DND-41 (cell line): ENCODE data around the gene TSPEAR.

Experiments
- EZH2 ChIP-seq: IDR thresholded peaks from 3 replicates; pipeline ENCODE4 v1.6.1; 2012; ENCODE audit warnings: borderline replicate concordance, low read depth, mild to moderate bottlenecking, moderate library complexity, low read length, inconsistent platforms; ENCODE audit not compliant: severe bottlenecking
- TF ChIP-seq, protein P1 (sequence below): IDR thresholded peaks from 2 replicates; pipeline ENCODE4 v1.5.1; 2012; ENCODE audit warnings: borderline replicate concordance, low read length, moderate library complexity, mild to moderate bottlenecking; ENCODE audit not compliant: poor library complexity, severe bottlenecking; ENCODE audit errors: extremely low read depth

DNA sequence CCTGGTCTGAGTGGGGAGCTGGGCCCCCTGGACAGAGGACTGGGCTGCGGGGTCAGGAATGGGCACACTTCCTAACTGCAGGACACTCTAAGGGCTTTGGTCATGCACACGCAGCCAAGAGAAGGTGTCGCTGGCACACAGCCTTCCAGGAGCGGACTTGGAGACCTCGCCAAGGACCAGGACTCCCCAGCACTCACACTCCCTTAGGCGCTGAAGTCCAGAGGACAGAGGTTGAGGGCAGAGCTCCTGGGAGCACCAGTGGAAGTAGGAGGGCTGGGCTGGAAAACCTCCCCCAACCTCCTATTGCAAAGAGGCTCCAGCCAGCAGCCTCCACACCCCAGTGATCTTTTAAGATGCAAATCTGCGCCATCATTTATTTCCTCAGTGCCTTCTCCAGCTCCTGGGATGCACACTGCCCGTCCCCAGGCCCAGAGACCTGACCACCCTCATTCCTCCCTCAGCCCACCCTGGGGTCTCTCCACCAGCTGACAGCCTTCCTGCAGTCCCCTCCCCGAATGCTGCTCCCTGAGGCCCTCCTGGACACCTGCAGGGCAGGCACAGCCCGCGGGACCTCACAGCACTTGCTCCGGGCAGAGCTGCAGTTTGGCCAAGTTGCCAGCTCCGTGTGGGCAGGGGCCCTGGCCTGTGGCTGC lies 3.0 kb downstream of the TSPEAR start:
- TF ChIP-seq, protein P1, sequence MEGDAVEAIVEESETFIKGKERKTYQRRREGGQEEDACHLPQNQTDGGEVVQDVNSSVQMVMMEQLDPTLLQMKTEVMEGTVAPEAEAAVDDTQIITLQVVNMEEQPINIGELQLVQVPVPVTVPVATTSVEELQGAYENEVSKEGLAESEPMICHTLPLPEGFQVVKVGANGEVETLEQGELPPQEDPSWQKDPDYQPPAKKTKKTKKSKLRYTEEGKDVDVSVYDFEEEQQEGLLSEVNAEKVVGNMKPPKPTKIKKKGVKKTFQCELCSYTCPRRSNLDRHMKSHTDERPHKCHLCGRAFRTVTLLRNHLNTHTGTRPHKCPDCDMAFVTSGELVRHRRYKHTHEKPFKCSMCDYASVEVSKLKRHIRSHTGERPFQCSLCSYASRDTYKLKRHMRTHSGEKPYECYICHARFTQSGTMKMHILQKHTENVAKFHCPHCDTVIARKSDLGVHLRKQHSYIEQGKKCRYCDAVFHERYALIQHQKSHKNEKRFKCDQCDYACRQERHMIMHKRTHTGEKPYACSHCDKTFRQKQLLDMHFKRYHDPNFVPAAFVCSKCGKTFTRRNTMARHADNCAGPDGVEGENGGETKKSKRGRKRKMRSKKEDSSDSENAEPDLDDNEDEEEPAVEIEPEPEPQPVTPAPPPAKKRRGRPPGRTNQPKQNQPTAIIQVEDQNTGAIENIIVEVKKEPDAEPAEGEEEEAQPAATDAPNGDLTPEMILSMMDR, result no peak
- no peak for TF ChIP-seq EZH2
